SK-N-SH treated with all-trans-retinoic acid at 6 μM for 48 hours (cell line): Measurements from ENCODE around the gene TMBIM4.

Source experiments
- ARNTL ChIP-seq: fragments of 450-650 bp; formaldehyde crosslinking; IDR thresholded peaks from 2 replicates; pipeline ENCODE4 v1.5.0; 2020; ENCODE audit warnings: low read depth, mild to moderate bottlenecking, moderate library complexity, borderline replicate concordance
- CSDC2 ChIP-seq: fragments of 250-450 bp; sonication (Bioruptor Pico); IDR thresholded peaks from 2 replicates; pipeline ENCODE4 v1.5.0; 2020; ENCODE audit warnings: mild to moderate bottlenecking, moderate library complexity
- OSR1 ChIP-seq: fragments of 250-450 bp; sonication (Bioruptor Pico); IDR thresholded peaks from 2 replicates; pipeline ENCODE4 v1.8.0; 2022; ENCODE audit warnings: moderate library complexity, mild to moderate bottlenecking, inconsistent platforms
- TF ChIP-seq, protein P1 (sequence below): fragments of 250-450 bp; sonication (Bioruptor Pico); IDR thresholded peaks from 2 replicates; pipeline ENCODE4 v1.8.0; 2020; ENCODE audit warnings: mild to moderate bottlenecking, moderate library complexity, borderline replicate concordance
- TF ChIP-seq, protein P2 (sequence below): fragments of 250-450 bp; sonication (Bioruptor Pico); IDR thresholded peaks from 2 replicates; pipeline ENCODE4 v1.5.1; 2020; ENCODE audit warnings: low read depth, mild to moderate bottlenecking, moderate library complexity
- TF ChIP-seq, protein P3 (sequence below): fragments of 250-450 bp; sonication (Bioruptor Pico); IDR thresholded peaks from 2 replicates; pipeline ENCODE4 v1.5.0; 2020; ENCODE audit warnings: mild to moderate bottlenecking, moderate library complexity

DNA sequence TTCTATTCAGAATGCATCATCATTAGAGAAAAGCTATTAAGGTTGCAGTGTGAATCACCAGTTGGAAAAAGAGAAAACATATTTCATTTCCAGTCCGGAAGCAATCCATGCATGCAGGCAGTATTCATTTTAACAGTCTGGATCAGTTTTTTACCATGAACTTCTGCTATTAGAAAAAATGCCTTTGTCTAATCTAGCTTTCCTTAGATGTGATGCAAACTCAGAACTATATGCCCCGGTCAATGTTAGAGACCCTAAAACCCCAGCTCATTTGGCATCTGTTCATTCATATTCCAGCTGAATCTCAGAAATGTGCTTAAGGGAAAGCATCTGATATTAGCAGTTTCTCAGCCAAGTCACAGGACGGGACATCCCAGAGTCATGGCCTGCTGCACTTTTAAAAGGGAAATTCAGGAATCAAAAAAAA lies 27.7 kb upstream of the TMBIM4 start:
- TF ChIP-seq, protein P1, sequence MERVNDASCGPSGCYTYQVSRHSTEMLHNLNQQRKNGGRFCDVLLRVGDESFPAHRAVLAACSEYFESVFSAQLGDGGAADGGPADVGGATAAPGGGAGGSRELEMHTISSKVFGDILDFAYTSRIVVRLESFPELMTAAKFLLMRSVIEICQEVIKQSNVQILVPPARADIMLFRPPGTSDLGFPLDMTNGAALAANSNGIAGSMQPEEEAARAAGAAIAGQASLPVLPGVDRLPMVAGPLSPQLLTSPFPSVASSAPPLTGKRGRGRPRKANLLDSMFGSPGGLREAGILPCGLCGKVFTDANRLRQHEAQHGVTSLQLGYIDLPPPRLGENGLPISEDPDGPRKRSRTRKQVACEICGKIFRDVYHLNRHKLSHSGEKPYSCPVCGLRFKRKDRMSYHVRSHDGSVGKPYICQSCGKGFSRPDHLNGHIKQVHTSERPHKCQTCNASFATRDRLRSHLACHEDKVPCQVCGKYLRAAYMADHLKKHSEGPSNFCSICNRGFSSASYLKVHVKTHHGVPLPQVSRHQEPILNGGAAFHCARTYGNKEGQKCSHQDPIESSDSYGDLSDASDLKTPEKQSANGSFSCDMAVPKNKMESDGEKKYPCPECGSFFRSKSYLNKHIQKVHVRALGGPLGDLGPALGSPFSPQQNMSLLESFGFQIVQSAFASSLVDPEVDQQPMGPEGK (CRISPR knock-in tag): no peak
- TF ChIP-seq ARNTL (CRISPR knock-in tag) (no peak), OSR1 (no peak), CSDC2 (CRISPR knock-in tag) (no peak)
- TF ChIP-seq, protein P2, sequence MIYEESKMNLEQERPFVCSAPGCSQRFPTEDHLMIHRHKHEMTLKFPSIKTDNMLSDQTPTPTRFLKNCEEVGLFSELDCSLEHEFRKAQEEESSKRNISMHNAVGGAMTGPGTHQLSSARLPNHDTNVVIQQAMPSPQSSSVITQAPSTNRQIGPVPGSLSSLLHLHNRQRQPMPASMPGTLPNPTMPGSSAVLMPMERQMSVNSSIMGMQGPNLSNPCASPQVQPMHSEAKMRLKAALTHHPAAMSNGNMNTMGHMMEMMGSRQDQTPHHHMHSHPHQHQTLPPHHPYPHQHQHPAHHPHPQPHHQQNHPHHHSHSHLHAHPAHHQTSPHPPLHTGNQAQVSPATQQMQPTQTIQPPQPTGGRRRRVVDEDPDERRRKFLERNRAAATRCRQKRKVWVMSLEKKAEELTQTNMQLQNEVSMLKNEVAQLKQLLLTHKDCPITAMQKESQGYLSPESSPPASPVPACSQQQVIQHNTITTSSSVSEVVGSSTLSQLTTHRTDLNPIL (CRISPR knock-in tag): no peak
- TF ChIP-seq, protein P3, sequence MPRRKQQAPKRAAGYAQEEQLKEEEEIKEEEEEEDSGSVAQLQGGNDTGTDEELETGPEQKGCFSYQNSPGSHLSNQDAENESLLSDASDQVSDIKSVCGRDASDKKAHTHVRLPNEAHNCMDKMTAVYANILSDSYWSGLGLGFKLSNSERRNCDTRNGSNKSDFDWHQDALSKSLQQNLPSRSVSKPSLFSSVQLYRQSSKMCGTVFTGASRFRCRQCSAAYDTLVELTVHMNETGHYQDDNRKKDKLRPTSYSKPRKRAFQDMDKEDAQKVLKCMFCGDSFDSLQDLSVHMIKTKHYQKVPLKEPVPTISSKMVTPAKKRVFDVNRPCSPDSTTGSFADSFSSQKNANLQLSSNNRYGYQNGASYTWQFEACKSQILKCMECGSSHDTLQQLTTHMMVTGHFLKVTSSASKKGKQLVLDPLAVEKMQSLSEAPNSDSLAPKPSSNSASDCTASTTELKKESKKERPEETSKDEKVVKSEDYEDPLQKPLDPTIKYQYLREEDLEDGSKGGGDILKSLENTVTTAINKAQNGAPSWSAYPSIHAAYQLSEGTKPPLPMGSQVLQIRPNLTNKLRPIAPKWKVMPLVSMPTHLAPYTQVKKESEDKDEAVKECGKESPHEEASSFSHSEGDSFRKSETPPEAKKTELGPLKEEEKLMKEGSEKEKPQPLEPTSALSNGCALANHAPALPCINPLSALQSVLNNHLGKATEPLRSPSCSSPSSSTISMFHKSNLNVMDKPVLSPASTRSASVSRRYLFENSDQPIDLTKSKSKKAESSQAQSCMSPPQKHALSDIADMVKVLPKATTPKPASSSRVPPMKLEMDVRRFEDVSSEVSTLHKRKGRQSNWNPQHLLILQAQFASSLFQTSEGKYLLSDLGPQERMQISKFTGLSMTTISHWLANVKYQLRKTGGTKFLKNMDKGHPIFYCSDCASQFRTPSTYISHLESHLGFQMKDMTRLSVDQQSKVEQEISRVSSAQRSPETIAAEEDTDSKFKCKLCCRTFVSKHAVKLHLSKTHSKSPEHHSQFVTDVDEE (CRISPR knock-in tag): no peak
